ENCODE measurements around the gene GSTO2.

- TF ChIP-seq POLR2AphosphoS5 (IDR thresholded peaks at IDR 0.05; ENCODE audit: borderline replicate concordance, low read depth, low read length): no peak
- no peak for TF ChIP-seq EZH2 (IDR thresholded peaks at IDR 0.05)
- TF ChIP-seq FOXP2 (optimal IDR thresholded peaks at IDR 0.05; ENCODE audit: control extremely low read depth, extremely low read length, insufficient read depth): no peak
Observed at GRCh38 chr10:104293781-104294321, 24.9 kb downstream of the GSTO2 start.

Data from SK-N-MC (cell line).